ENCODE measurements around the gene ANTXR1. TPM values are rescaled to one million over a fixed set of nuclear protein-coding genes. Genes with fewer than 3 reads are reported as not detected.

The ANTXR1 gene
- total RNA-seq, 1 experiment from 2014 or later = 0.27 TPM

GRCh38 chr2:69138793-69139459 lies 125.9 kb downstream of the ANTXR1 start:
- H3K27me3 ChIP-seq (replicated peaks; ENCODE audit: control insufficient read depth, insufficient read depth, low read length) = no peaks in the 10 kb centered on the region
- H3K9me3 Mint-ChIP-seq (ENCODE audit: unreplicated experiment) = no peaks in the 10 kb centered on the region
- ChIA-PET CTCF (no interaction called here), POLR2A (no interaction called here)
- H3K27me3 Mint-ChIP-seq (ENCODE audit: insufficient read depth, unreplicated experiment) = peaks cover 17% of the 10 kb centered on the region
- no peaks in the 10 kb centered on the region for H3K4me1 Mint-ChIP-seq (ENCODE audit: low read depth, unreplicated experiment)
- H3K36me3 ChIP-seq (ENCODE audit: control insufficient read depth, insufficient read depth, low read length) = no peaks in the 10 kb centered on the region
- TF ChIP-seq, protein P1, sequence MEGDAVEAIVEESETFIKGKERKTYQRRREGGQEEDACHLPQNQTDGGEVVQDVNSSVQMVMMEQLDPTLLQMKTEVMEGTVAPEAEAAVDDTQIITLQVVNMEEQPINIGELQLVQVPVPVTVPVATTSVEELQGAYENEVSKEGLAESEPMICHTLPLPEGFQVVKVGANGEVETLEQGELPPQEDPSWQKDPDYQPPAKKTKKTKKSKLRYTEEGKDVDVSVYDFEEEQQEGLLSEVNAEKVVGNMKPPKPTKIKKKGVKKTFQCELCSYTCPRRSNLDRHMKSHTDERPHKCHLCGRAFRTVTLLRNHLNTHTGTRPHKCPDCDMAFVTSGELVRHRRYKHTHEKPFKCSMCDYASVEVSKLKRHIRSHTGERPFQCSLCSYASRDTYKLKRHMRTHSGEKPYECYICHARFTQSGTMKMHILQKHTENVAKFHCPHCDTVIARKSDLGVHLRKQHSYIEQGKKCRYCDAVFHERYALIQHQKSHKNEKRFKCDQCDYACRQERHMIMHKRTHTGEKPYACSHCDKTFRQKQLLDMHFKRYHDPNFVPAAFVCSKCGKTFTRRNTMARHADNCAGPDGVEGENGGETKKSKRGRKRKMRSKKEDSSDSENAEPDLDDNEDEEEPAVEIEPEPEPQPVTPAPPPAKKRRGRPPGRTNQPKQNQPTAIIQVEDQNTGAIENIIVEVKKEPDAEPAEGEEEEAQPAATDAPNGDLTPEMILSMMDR (IDR thresholded peaks at IDR 0.05; ENCODE audit: insufficient read depth in 1 of 2, low read depth in 1 of 2, low read length in 1 of 2, severe bottlenecking in 1 of 2, unreplicated experiment in 1 of 2) = no peak
- H3K27ac Mint-ChIP-seq (ENCODE audit: unreplicated experiment) = no peak overlapping the region
- BruUV-seq (replicated peaks) = no TSS peak
- intact Hi-C loops (cut with micrococcal nuclease; ENCODE audit: unreplicated experiment) = no loop called here
- no peak overlapping the region for H3K4me3 ChIP-seq (ENCODE audit: low read depth, low read length)
- no peaks in the 10 kb centered on the region for H3K9me3 ChIP-seq
- H3K4me1 ChIP-seq = no peaks in the 10 kb centered on the region
- no peak for DNase-seq
- H3K4me3 Mint-ChIP-seq (ENCODE audit: unreplicated experiment) = no peak overlapping the region
- H3K36me3 Mint-ChIP-seq (ENCODE audit: insufficient read depth, unreplicated experiment) = no peaks in the 10 kb centered on the region

DNA sequence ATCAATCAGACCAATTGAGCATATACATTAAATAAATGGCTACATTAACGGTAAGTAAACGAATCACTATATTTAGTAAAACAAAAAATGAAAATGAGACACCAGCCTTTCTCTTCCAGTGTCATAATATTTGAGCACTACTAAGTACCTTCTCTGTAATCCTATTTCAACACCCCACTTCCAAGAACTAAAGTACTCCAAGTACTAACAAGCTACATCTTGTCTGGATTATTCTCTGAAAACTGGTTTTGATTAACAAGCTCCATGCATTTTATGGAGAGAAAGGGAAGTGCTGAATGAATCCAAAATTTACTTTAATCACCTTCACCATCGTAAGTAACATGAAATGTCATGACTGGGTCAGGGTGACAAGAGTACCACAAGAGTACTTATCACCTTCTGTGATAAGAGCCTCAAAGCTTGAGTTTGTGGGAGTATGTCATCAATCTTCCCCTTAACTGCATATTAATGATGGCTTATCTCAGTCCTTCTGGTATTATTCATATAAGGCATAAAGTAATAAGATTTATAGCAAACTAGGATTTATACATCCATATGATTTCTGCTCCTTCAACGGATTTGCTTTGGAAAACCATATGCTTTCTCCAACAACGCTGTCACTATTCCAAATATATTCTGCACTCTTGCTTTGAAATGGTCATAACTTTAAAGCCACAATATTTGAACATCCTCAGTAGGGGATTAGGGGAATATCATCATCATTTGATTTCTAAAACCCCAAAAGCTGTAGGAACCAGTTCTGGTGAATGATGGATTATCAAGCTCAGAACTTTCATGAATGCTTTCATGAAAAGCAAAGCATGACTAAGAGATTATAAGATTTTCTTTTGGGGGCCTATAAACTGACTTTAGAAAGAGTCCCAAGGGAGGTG lies 127.0 kb downstream of the ANTXR1 start:
- DNase-seq = no peak
- BruUV-seq (replicated peaks) = no TSS peak
- ChIA-PET POLR2A (no interaction called here), CTCF (no interaction called here)
- Mint-ChIP-seq H3K27me3 (ENCODE audit: insufficient read depth, unreplicated experiment) (peaks cover 22% of the 10 kb centered on the region), H3K27ac (ENCODE audit: unreplicated experiment) (no peak overlapping the region), H3K9me3 (ENCODE audit: unreplicated experiment) (no peaks in the 10 kb centered on the region), H3K4me1 (ENCODE audit: low read depth, unreplicated experiment) (no peaks in the 10 kb centered on the region), H3K36me3 (ENCODE audit: insufficient read depth, unreplicated experiment) (no peaks in the 10 kb centered on the region), H3K4me3 (ENCODE audit: unreplicated experiment) (no peak overlapping the region)
- intact Hi-C loops (cut with micrococcal nuclease; ENCODE audit: unreplicated experiment) = no loop called here
- no peaks in the 10 kb centered on the region for H3K27me3 ChIP-seq (replicated peaks; ENCODE audit: control insufficient read depth, insufficient read depth, low read length)
- H3K36me3 ChIP-seq (ENCODE audit: control insufficient read depth, insufficient read depth, low read length) = no peaks in the 10 kb centered on the region
- H3K4me3 ChIP-seq (ENCODE audit: low read depth, low read length) = no peak overlapping the region
- no peaks in the 10 kb centered on the region for H3K9me3 ChIP-seq
- H3K4me1 ChIP-seq = no peaks in the 10 kb centered on the region
- TF ChIP-seq, protein P1 (IDR thresholded peaks at IDR 0.05; ENCODE audit: insufficient read depth in 1 of 2, low read depth in 1 of 2, low read length in 1 of 2, severe bottlenecking in 1 of 2, unreplicated experiment in 1 of 2) = no peak

DNA sequence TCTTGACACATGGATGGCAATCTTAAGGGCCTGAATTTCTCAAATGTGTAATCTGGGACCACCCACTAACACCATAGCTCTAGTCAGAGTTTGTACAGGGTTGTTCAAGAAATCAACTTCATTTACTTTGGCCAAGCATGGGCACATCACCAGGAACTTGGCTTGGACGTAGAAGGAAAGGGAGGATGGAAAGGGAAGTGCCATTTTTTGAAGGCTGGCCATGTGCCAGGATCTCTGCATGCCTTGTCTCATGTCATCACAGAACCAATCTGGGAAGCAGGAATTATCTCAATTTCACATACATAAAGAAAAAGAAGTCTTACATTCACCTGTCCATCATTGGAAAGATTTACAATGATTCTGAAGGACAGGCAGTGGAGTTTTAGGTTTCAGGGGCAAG lies 128.1 kb downstream of the ANTXR1 start:
- no peak overlapping the region for H3K4me3 Mint-ChIP-seq (ENCODE audit: unreplicated experiment)
- Histone ChIP-seq H3K4me1 (no peaks in the 10 kb centered on the region), H3K9me3 (no peaks in the 10 kb centered on the region)

More for the DNA sequence above, 128.1 kb downstream of the ANTXR1 start:
- H3K27me3 ChIP-seq (replicated peaks; ENCODE audit: control insufficient read depth, insufficient read depth, low read length) = no peaks in the 10 kb centered on the region
- Mint-ChIP-seq H3K4me1 (ENCODE audit: low read depth, unreplicated experiment) (no peaks in the 10 kb centered on the region), H3K9me3 (ENCODE audit: unreplicated experiment) (no peaks in the 10 kb centered on the region), H3K27me3 (ENCODE audit: insufficient read depth, unreplicated experiment) (peaks cover 22% of the 10 kb centered on the region), H3K36me3 (ENCODE audit: insufficient read depth, unreplicated experiment) (no peaks in the 10 kb centered on the region), H3K27ac (ENCODE audit: unreplicated experiment) (no peak overlapping the region)
- H3K36me3 ChIP-seq (ENCODE audit: control insufficient read depth, insufficient read depth, low read length) = no peaks in the 10 kb centered on the region
- ChIA-PET POLR2A (no interaction called here), CTCF (no interaction called here)
- TF ChIP-seq, protein P1 (IDR thresholded peaks at IDR 0.05; ENCODE audit: insufficient read depth in 1 of 2, low read depth in 1 of 2, low read length in 1 of 2, severe bottlenecking in 1 of 2, unreplicated experiment in 1 of 2) = no peak
- H3K4me3 ChIP-seq (ENCODE audit: low read depth, low read length) = no peak overlapping the region
- intact Hi-C loops (cut with micrococcal nuclease; ENCODE audit: unreplicated experiment) = no loop called here
- no TSS peak for BruUV-seq (replicated peaks)
- DNase-seq = no peak

Measured in Caco-2 (cell line).